Activated CD4-positive, alpha-beta memory T cell treated with anti-CD3 and anti-CD28 coated beads for 36 hours (primary cell): ENCODE results near the gene ITM2C. TPM values are rescaled to one million over a fixed set of nuclear protein-coding genes. Genes with fewer than 3 reads are reported as not detected.
A peak's percentile ranks its signal among the peaks of the same experiment; 100 is the strongest.

Experiments
- CTCF ChIA-PET: fragments of 350-600 bp; sonication (Branson Sonifier 250); formaldehyde crosslinking; loops from one replicate; lab custom pipeline; 2021; ENCODE audit warnings: antibody characterized with exemption, inconsistent platforms; lab: Charles Lee
- POLR2A ChIA-PET: fragments of 350-600 bp; sonication (Branson Sonifier 250); formaldehyde crosslinking; loops from one replicate; lab custom pipeline; 2021; ENCODE audit warnings: antibody characterized with exemption; lab: Charles Lee
- DNase-seq: peaks from one replicate; pipeline ENCODE4 v3.0.0-alpha.2; 2020
- H3K27ac Mint-ChIP-seq: one replicate; pipeline ENCODE4 v1.8.0; 2021; ENCODE audit warnings: mixed read lengths
- H3K27me3 Mint-ChIP-seq: one replicate; pipeline ENCODE4 v1.8.0; 2021; ENCODE audit warnings: mixed read lengths
- H3K36me3 Mint-ChIP-seq: one replicate; pipeline ENCODE4 v1.8.0; 2021; ENCODE audit warnings: mixed read lengths
- H3K4me1 Mint-ChIP-seq: one replicate; pipeline ENCODE4 v1.8.0; 2021; ENCODE audit warnings: low read depth, mixed read lengths
- H3K4me3 Mint-ChIP-seq: one replicate; pipeline ENCODE4 v1.8.0; 2021; ENCODE audit warnings: mild to moderate bottlenecking, mixed read lengths
- H3K9me3 Mint-ChIP-seq: one replicate; pipeline ENCODE4 v1.8.0; 2021; ENCODE audit warnings: mixed read lengths
- intact Hi-C: fragments of 100-400 bp; cut with micrococcal nuclease; formaldehyde crosslinking; loops from one replicate; pipeline ENCODE4 v1.15.1; 2023
- total RNA-seq, 2 experiments: library from RNA; stranded (reverse); gene quantifications; one replicate each; pipeline ENCODE4 v1.2.3, GENCODE V29; 2021

ITM2C gene
- total RNA-seq, 2 experiments from 2014 or later: 19.5 to 23.0 TPM

GRCh38 chr2:230922951-230923717 is 58.4 kb downstream of the ITM2C start:
- POLR2A ChIA-PET: interaction anchor here (1.4 to 4.3 kb wide), 2 partner anchors 20 to 62 kb away, joined by 4 to 49 read pairs; no protein-coding TSS in a partner anchor
- peaks cover 72% of the 10 kb centered on the region for H3K4me1 Mint-ChIP-seq
- peak overlapping the region; percentile 38 for H3K27ac Mint-ChIP-seq
- DNase-seq: peak; percentile 10
- intact Hi-C loops: no loop called here
- H3K36me3 Mint-ChIP-seq: no peaks in the 10 kb centered on the region
- no peaks in the 10 kb centered on the region for H3K9me3 Mint-ChIP-seq
- peaks cover 10% of the 10 kb centered on the region for H3K27me3 Mint-ChIP-seq
- H3K4me3 Mint-ChIP-seq: peak overlapping the region; percentile 74
- CTCF ChIA-PET: interaction anchor here (5.5 to 5.9 kb wide), 2 partner anchors 18 to 63 kb away, joined by 71 to 110 read pairs; no protein-coding TSS in a partner anchor

DNA sequence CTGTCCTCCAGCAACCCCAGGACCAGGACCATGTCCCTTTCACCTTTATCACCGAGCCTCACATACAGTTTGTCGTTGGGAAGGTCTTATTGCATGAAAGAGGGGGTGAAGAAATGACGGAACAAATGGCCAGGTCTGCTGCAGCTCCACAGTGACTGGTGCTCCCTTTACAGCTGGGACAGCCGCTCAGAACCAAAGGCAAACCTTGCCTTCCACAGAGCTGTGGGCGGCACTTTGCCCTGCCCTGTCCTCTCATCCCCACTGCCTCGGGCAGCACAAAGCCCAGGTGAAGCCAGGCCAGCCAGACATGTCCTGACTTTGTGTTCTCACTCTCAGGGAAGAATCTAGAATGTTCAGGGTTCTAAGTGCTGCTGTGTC is 59.3 kb downstream of the ITM2C start:
- Mint-ChIP-seq H3K9me3 (no peaks in the 10 kb centered on the region), H3K4me3 (peak overlapping the region; percentile 74), H3K4me1 (peaks cover 63% of the 10 kb centered on the region), H3K27ac (peak overlapping the region; percentile 91), H3K27me3 (peaks cover 11% of the 10 kb centered on the region), H3K36me3 (no peaks in the 10 kb centered on the region)
- POLR2A ChIA-PET: interaction anchor here (0.8 to 4.3 kb wide), 8 partner anchors 11 to 61 kb away, joined by 3 to 49 read pairs (median 5); no protein-coding TSS in a partner anchor
- CTCF ChIA-PET: interaction anchor here (0.7 to 5.9 kb wide), 20 partner anchors 11 to 129 kb away, joined by 3 to 110 read pairs (median 6); partner anchors contain the start of gene ITM2C
- intact Hi-C loops: loop anchor here (1.0 kb wide), 6 partner anchors 19 to 76 kb away; no protein-coding TSS in a partner anchor
- no peak for DNase-seq

GRCh38 chr2:230924470-230925341 is 60.0 kb downstream of the ITM2C start, which contains the start of gene GPR55:
Gene GPR55, minus strand, starts transcription at chr2:230925242. Its CDS starts 14,280 bp downstream, at chr2:230910962.
- Mint-ChIP-seq H3K4me3 (peak within 1 kb of the TSS; percentile 74), H3K4me1 (peaks cover 58% of the 10 kb centered on the region), H3K9me3 (no peaks in the 10 kb centered on the region), H3K36me3 (no peaks in the 10 kb centered on the region), H3K27ac (peak within 1 kb of the TSS; percentile 91), H3K27me3 (peaks cover 11% of the 10 kb centered on the region)
- DNase-seq: peak; percentile 90
- POLR2A ChIA-PET: interaction anchor here (0.8 to 4.3 kb wide), 8 partner anchors 12 to 61 kb away, joined by 3 to 49 read pairs (median 5); no protein-coding TSS in a partner anchor
- CTCF ChIA-PET: interaction anchor here (0.7 to 5.9 kb wide), 22 partner anchors 12 to 128 kb away, joined by 3 to 110 read pairs (median 5); partner anchors contain the start of gene ITM2C
- intact Hi-C loops: loop anchor here (1.0 kb wide), 6 partner anchors 19 to 76 kb away; no protein-coding TSS in a partner anchor

- ChIA-PET POLR2A (interaction anchor here (0.9 to 4.3 kb wide), 10 partner anchors 16 to 60 kb away, joined by 3 to 49 read pairs (median 6); no protein-coding TSS in a partner anchor), CTCF (interaction anchor here (0.8 to 5.9 kb wide), 13 partner anchors 13 to 127 kb away, joined by 3 to 110 read pairs (median 5); partner anchors contain the start of gene ITM2C)
- intact Hi-C loops: no loop called here
- peak; percentile 48 for DNase-seq
- H3K4me1 Mint-ChIP-seq: peaks cover 51% of the 10 kb centered on the region
- H3K27ac Mint-ChIP-seq: peak overlapping the region; percentile 91
- H3K27me3 Mint-ChIP-seq: peaks cover 11% of the 10 kb centered on the region
- H3K9me3 Mint-ChIP-seq: no peaks in the 10 kb centered on the region
- peak overlapping the region; percentile 74 for H3K4me3 Mint-ChIP-seq
- no peaks in the 10 kb centered on the region for H3K36me3 Mint-ChIP-seq
Measured at GRCh38 chr2:230925443-230925878, 60.7 kb downstream of the ITM2C start.

- Mint-ChIP-seq H3K36me3 (no peaks in the 10 kb centered on the region), H3K4me1 (peaks cover 48% of the 10 kb centered on the region), H3K27me3 (peaks cover 13% of the 10 kb centered on the region), H3K9me3 (no peaks in the 10 kb centered on the region), H3K4me3 (peak overlapping the region; percentile 74), H3K27ac (peak overlapping the region; percentile 91)
- CTCF ChIA-PET: interaction anchor here (0.8 to 5.9 kb wide), 12 partner anchors 20 to 127 kb away, joined by 3 to 110 read pairs (median 4); partner anchors contain the start of gene ITM2C
- POLR2A ChIA-PET: interaction anchor here (0.6 to 4.3 kb wide), 12 partner anchors 17 to 329 kb away, joined by 3 to 49 read pairs (median 6); no protein-coding TSS in a partner anchor
- intact Hi-C loops: no loop called here
- peak; percentile 74 for DNase-seq
Measured at GRCh38 chr2:230925879-230926765, 61.4 kb downstream of the ITM2C start.

- H3K4me3 Mint-ChIP-seq: no peak overlapping the region
- peak; percentile 9 for DNase-seq
- peaks cover 44% of the 10 kb centered on the region for H3K4me1 Mint-ChIP-seq
- intact Hi-C loops: no loop called here
- H3K27ac Mint-ChIP-seq: peak overlapping the region; percentile 0
- no peaks in the 10 kb centered on the region for H3K9me3 Mint-ChIP-seq
- peaks cover 13% of the 10 kb centered on the region for H3K27me3 Mint-ChIP-seq
- POLR2A ChIA-PET: interaction anchor here (0.7 kb wide), 1 partner anchor 28 kb away, joined by 3 read pairs; no protein-coding TSS in a partner anchor
- CTCF ChIA-PET: interaction anchor here (0.8 to 5.9 kb wide), 6 partner anchors 15 to 80 kb away, joined by 3 to 110 read pairs (median 4); no protein-coding TSS in a partner anchor
- no peaks in the 10 kb centered on the region for H3K36me3 Mint-ChIP-seq
Measured at GRCh38 chr2:230927711-230928341, 63.1 kb downstream of the ITM2C start.

Other genes starting within 250 kb of the ITM2C start
- 100 to 1,000 TPM; 128 to 129 TPM for gene CAB39, start 152.1 kb upstream of the ITM2C start, total RNA-seq
- gene GPR55, start 60.3 kb downstream of the ITM2C start, total RNA-seq: 1 to 10 TPM; 1.5 to 1.6 TPM
- gene SPATA3, start 131.2 kb downstream of the ITM2C start, total RNA-seq: under 1 TPM; 0.24 to 0.53 TPM
- under 1 TPM; 0.34 to 0.55 TPM for gene C2orf72, start 172.6 kb downstream of the ITM2C start, total RNA-seq
- 100 to 1,000 TPM; 116 TPM for gene PSMD1, start 191.9 kb downstream of the ITM2C start, total RNA-seq